Right lobe of liver (tissue), 4 donors: Measurements from ENCODE around the gene TLE1.

ENCODE experiments used
- POLR2A ChIP-seq: fragments of 450-650 bp; IDR thresholded peaks from one replicate; pipeline ENCODE4 v1.6.1; 2017; ENCODE audit warnings: antibody characterized with exemption, mild to moderate bottlenecking
- TF ChIP-seq, protein P1 (sequence below), 4 donors: fragments of 200-600 bp in 3 of 4; fragments of 450-650 bp in 1 of 4; IDR thresholded peaks; one replicate each; pipeline versions ENCODE4 v1.5.1 to v1.8.0; 2016 to 2022; ENCODE audit warnings: antibody characterized with exemption in 4 of 4, mild to moderate bottlenecking in 2 of 4
- donor health status: DM: no; HTN: no; CAD: no.
- donor health status: DM: no; HTN: no; CAD: no.
- donor health status: DM: no; HTN: yes; CAD: no.

DNA sequence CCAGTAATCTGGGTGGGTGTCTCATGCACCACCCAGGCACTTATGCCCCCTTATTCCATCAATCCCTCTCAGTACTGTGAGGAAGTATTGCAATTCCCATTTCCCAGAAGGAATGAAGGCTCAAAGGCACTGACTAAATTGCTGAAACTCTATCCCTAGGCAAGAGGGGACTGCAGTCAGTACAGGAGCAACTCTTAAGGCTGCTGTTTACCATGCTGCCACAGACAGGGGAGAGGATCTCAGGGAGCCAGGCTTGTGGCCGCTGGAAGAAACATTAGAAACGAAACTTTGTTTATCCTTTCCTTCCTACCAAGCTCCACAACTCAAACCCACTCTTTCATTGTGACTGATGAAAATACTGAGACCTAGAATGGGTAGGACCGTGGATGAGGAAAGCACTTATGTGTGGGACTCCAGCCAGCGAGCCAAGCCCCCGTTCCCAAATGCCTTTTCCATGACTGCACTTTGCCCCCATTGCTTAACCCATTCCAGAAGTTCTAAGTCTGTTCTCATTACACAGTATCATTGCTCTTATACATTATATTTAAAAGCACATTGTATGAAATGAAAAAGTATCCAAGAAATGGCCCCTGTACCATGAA, 54.3 kb downstream of the TLE1 start:
- TF ChIP-seq, protein P1, sequence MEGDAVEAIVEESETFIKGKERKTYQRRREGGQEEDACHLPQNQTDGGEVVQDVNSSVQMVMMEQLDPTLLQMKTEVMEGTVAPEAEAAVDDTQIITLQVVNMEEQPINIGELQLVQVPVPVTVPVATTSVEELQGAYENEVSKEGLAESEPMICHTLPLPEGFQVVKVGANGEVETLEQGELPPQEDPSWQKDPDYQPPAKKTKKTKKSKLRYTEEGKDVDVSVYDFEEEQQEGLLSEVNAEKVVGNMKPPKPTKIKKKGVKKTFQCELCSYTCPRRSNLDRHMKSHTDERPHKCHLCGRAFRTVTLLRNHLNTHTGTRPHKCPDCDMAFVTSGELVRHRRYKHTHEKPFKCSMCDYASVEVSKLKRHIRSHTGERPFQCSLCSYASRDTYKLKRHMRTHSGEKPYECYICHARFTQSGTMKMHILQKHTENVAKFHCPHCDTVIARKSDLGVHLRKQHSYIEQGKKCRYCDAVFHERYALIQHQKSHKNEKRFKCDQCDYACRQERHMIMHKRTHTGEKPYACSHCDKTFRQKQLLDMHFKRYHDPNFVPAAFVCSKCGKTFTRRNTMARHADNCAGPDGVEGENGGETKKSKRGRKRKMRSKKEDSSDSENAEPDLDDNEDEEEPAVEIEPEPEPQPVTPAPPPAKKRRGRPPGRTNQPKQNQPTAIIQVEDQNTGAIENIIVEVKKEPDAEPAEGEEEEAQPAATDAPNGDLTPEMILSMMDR (IDR thresholded peaks at IDR 0.05), result no peak
- no peak for TF ChIP-seq POLR2A
